HepG2 (cell line): ENCODE results near the gene LITAF. TPM values are rescaled to one million over a fixed set of nuclear protein-coding genes. Genes with fewer than 3 reads are reported as not detected.

Experiments
- ELF3 ChIP-seq: IDR thresholded peaks from 2 replicates; pipeline ENCODE4 v1.6.1; 2016; ENCODE audit warnings: missing genetic modification reagents, missing compliant biosample characterization
- GATAD1 ChIP-seq: IDR thresholded peaks from 2 replicates; pipeline ENCODE4 v1.6.1; 2016; ENCODE audit warnings: missing genetic modification reagents, missing compliant biosample characterization
- GTF3A ChIP-seq: sonication (generic); formaldehyde crosslinking; conservative IDR thresholded peaks from 2 replicates; pipeline ENCODE4 v1.4.0; 2020; ENCODE audit warnings: mild to moderate bottlenecking, missing genetic modification reagents
- KDM2A ChIP-seq: sonication (generic); formaldehyde crosslinking; IDR thresholded peaks from 2 replicates; pipeline ENCODE4 v1.4.0; 2020; ENCODE audit warnings: low read depth, missing genetic modification reagents, borderline replicate concordance
- MIER2 ChIP-seq: IDR thresholded peaks from 2 replicates; pipeline ENCODE4 v1.6.1; 2016; ENCODE audit warnings: missing biosample characterization, missing genetic modification reagents
- PRMT3 ChIP-seq: sonication (generic); formaldehyde crosslinking; IDR thresholded peaks from 2 replicates; pipeline ENCODE4 v1.8.1; 2022; ENCODE audit warnings: low read depth, mild to moderate bottlenecking, moderate library complexity, missing genetic modification reagents, borderline replicate concordance
- RFX3 ChIP-seq: IDR thresholded peaks from 2 replicates; pipeline ENCODE4 v1.6.1; 2016; ENCODE audit warnings: missing biosample characterization, missing genetic modification reagents
- TCF7 ChIP-seq: sonication (generic); IDR thresholded peaks from 2 replicates; pipeline ENCODE4 v1.6.1; 2016; ENCODE audit warnings: antibody characterized with exemption, low read depth
- ZNF143 ChIP-seq: sonication (generic); formaldehyde crosslinking; IDR thresholded peaks from 2 replicates; pipeline ENCODE4 v1.4.0; 2020; ENCODE audit warnings: missing genetic modification reagents
- ZNF607 ChIP-seq: sonication (generic); formaldehyde crosslinking; IDR thresholded peaks from 2 replicates; pipeline ENCODE4 v1.5.1; 2020; ENCODE audit warnings: missing genetic modification reagents, mild to moderate bottlenecking, borderline replicate concordance
- ZNF660 ChIP-seq: sonication (generic); formaldehyde crosslinking; IDR thresholded peaks from 2 replicates; pipeline ENCODE4 v1.5.1; 2020; ENCODE audit warnings: mild to moderate bottlenecking, low read depth, missing genetic modification reagents, borderline replicate concordance
- ZNF724P ChIP-seq: sonication (generic); formaldehyde crosslinking; IDR thresholded peaks from 2 replicates; pipeline ENCODE4 v1.8.0; 2022; ENCODE audit warnings: missing genetic modification reagents, borderline replicate concordance
- ZNF75D ChIP-seq: sonication (generic); formaldehyde crosslinking; IDR thresholded peaks from 2 replicates; pipeline ENCODE4 v1.8.1; 2023; ENCODE audit warnings: missing genetic modification reagents, mild to moderate bottlenecking, borderline replicate concordance
- polyA plus RNA-seq, 8 experiments: library from polyadenylated mRNA; depleted of rRNA in 3 of 8; stranded (reverse) in 7 of 8; unstranded in 1 of 8; fragments of >200 nt; fragmentation: Illumina TruSeq in 4 of 8; extraction: Trizol in 4 of 8; gene quantifications; 2 replicates each; pipeline versions ENCODE4 v1.2.1 to v1.2.3, GENCODE V29; 2011 to 2016; ENCODE audit warnings: low read depth in 4 of 8, missing spikeins in 1 of 8, mixed read lengths in 1 of 8; ENCODE audit not compliant: insufficient read depth in 1 of 8
- total RNA-seq, 5 experiments: library from RNA; depleted of rRNA; stranded (reverse); fragments of >200 nt; fragmentation: Illumina TruSeq; extraction: Trizol; gene quantifications; 2 replicates each; pipeline ENCODE4 v1.2.3, GENCODE V29; 2016; ENCODE audit warnings: low read depth in 1 of 5
- TF ChIP-seq, protein P1 (sequence below): sonication (generic); formaldehyde crosslinking; IDR thresholded peaks from 2 replicates; pipeline ENCODE4 v1.9.0; 2021; ENCODE audit warnings: missing genetic modification reagents, mild to moderate bottlenecking, borderline replicate concordance
- TF ChIP-seq, protein P2 (sequence below): sonication (generic); formaldehyde crosslinking; IDR thresholded peaks from 2 replicates; pipeline ENCODE4 v1.4.0; 2020; ENCODE audit warnings: missing genetic modification reagents
- TF ChIP-seq, protein P3 (sequence below): sonication (generic); formaldehyde crosslinking; IDR thresholded peaks from 2 replicates; pipeline ENCODE4 v1.5.1; 2020; ENCODE audit warnings: missing genetic modification reagents, mild to moderate bottlenecking, borderline replicate concordance
- TF ChIP-seq, protein P4 (sequence below): sonication (generic); formaldehyde crosslinking; IDR thresholded peaks from 2 replicates; pipeline ENCODE4 v1.4.0; 2020; ENCODE audit warnings: missing genetic modification reagents
- TF ChIP-seq, protein P5 (sequence below): sonication (generic); formaldehyde crosslinking; IDR thresholded peaks from 2 replicates; pipeline ENCODE4 v1.4.0; 2020; ENCODE audit warnings: missing genetic modification reagents, borderline replicate concordance
- TF ChIP-seq, protein P6 (sequence below): sonication (generic); formaldehyde crosslinking; IDR thresholded peaks from 2 replicates; pipeline ENCODE4 v1.4.0; 2020; ENCODE audit warnings: mild to moderate bottlenecking, missing genetic modification reagents
- TF ChIP-seq, protein P7 (sequence below): sonication (generic); formaldehyde crosslinking; IDR thresholded peaks from 2 replicates; pipeline ENCODE4 v1.4.0; 2020; ENCODE audit warnings: mild to moderate bottlenecking, missing genetic modification reagents

The LITAF gene
- total and polyA plus RNA-seq, 2 of the 13 experiments (the other 11 are each of a cell fraction or from before 2014, with no cell fraction given), result 80.1 to 141 TPM

DNA sequence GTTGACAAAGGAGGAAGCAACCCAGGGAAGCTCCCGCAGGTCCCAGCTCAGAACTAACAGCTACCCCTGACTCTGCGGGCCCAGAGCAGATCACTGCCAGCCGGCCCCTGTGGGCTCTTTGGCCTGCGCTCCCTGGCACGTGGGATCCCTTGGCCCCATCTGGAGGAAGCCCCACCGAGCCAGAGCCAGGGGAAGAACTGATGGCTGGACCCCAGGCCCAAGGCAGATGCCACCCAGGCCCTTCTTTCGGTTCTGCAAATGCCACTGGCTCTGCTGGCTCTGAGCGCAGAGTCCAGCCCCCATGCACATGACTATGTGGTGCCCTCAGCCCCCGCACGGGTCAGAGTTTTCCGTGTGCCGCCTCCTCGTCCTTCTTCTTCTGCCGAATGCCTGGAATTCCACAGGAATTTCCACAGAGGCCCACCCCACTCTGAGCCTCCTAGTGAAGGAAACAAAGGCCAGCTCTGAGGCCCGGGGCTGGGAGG, 45.8 kb upstream of the LITAF start (continued):
- TF ChIP-seq ZNF724P (CRISPR knock-in tag), result no peak
- TF ChIP-seq, protein P1, sequence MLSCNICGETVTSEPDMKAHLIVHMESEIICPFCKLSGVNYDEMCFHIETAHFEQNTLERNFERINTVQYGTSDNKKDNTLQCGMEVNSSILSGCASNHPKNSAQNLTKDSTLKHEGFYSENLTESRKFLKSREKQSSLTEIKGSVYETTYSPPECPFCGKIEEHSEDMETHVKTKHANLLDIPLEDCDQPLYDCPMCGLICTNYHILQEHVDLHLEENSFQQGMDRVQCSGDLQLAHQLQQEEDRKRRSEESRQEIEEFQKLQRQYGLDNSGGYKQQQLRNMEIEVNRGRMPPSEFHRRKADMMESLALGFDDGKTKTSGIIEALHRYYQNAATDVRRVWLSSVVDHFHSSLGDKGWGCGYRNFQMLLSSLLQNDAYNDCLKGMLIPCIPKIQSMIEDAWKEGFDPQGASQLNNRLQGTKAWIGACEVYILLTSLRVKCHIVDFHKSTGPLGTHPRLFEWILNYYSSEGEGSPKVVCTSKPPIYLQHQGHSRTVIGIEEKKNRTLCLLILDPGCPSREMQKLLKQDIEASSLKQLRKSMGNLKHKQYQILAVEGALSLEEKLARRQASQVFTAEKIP (CRISPR knock-in tag), result no peak
- no peak for TF ChIP-seq TCF7
- TF ChIP-seq PRMT3 (CRISPR knock-in tag), result no peak
- TF ChIP-seq MIER2 (CRISPR knock-in tag), result no peak
- TF ChIP-seq, protein P2, sequence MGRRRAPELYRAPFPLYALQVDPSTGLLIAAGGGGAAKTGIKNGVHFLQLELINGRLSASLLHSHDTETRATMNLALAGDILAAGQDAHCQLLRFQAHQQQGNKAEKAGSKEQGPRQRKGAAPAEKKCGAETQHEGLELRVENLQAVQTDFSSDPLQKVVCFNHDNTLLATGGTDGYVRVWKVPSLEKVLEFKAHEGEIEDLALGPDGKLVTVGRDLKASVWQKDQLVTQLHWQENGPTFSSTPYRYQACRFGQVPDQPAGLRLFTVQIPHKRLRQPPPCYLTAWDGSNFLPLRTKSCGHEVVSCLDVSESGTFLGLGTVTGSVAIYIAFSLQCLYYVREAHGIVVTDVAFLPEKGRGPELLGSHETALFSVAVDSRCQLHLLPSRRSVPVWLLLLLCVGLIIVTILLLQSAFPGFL (CRISPR knock-in tag), result no peak
- TF ChIP-seq KDM2A (CRISPR knock-in tag), result no peak
- TF ChIP-seq, protein P3, sequence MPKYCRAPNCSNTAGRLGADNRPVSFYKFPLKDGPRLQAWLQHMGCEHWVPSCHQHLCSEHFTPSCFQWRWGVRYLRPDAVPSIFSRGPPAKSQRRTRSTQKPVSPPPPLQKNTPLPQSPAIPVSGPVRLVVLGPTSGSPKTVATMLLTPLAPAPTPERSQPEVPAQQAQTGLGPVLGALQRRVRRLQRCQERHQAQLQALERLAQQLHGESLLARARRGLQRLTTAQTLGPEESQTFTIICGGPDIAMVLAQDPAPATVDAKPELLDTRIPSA (CRISPR knock-in tag), result no peak
- no peak for TF ChIP-seq GTF3A (CRISPR knock-in tag)
- TF ChIP-seq, protein P4, sequence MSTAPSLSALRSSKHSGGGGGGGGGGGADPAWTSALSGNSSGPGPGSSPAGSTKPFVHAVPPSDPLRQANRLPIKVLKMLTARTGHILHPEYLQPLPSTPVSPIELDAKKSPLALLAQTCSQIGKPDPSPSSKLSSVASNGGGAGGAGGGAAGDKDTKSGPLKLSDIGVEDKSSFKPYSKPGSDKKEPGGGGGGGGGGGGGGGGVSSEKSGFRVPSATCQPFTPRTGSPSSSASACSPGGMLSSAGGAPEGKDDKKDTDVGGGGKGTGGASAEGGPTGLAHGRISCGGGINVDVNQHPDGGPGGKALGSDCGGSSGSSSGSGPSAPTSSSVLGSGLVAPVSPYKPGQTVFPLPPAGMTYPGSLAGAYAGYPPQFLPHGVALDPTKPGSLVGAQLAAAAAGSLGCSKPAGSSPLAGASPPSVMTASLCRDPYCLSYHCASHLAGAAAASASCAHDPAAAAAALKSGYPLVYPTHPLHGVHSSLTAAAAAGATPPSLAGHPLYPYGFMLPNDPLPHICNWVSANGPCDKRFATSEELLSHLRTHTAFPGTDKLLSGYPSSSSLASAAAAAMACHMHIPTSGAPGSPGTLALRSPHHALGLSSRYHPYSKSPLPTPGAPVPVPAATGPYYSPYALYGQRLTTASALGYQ (CRISPR knock-in tag), result no peak; the same call in 1 of the 2 replicates
- peak; percentile 78; the same call in 1 of the 2 replicates for TF ChIP-seq ZNF607 (CRISPR knock-in tag)
- no peak for TF ChIP-seq GATAD1 (CRISPR knock-in tag)
- no peak for TF ChIP-seq ZNF660
- TF ChIP-seq ZNF75D (CRISPR knock-in tag), result no peak
- TF ChIP-seq, protein P5, sequence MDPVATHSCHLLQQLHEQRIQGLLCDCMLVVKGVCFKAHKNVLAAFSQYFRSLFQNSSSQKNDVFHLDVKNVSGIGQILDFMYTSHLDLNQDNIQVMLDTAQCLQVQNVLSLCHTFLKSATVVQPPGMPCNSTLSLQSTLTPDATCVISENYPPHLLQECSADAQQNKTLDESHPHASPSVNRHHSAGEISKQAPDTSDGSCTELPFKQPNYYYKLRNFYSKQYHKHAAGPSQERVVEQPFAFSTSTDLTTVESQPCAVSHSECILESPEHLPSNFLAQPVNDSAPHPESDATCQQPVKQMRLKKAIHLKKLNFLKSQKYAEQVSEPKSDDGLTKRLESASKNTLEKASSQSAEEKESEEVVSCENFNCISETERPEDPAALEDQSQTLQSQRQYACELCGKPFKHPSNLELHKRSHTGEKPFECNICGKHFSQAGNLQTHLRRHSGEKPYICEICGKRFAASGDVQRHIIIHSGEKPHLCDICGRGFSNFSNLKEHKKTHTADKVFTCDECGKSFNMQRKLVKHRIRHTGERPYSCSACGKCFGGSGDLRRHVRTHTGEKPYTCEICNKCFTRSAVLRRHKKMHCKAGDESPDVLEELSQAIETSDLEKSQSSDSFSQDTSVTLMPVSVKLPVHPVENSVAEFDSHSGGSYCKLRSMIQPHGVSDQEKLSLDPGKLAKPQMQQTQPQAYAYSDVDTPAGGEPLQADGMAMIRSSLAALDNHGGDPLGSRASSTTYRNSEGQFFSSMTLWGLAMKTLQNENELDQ (CRISPR knock-in tag), result no peak
- no peak for TF ChIP-seq RFX3 (CRISPR knock-in tag)
- no peak for TF ChIP-seq ZNF143 (CRISPR knock-in tag)
- TF ChIP-seq ELF3 (CRISPR knock-in tag), result peak; percentile 42
- TF ChIP-seq, protein P6, sequence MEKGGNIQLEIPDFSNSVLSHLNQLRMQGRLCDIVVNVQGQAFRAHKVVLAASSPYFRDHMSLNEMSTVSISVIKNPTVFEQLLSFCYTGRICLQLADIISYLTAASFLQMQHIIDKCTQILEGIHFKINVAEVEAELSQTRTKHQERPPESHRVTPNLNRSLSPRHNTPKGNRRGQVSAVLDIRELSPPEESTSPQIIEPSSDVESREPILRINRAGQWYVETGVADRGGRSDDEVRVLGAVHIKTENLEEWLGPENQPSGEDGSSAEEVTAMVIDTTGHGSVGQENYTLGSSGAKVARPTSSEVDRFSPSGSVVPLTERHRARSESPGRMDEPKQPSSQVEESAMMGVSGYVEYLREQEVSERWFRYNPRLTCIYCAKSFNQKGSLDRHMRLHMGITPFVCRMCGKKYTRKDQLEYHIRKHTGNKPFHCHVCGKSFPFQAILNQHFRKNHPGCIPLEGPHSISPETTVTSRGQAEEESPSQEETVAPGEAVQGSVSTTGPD (CRISPR knock-in tag), result no peak
- TF ChIP-seq, protein P7, sequence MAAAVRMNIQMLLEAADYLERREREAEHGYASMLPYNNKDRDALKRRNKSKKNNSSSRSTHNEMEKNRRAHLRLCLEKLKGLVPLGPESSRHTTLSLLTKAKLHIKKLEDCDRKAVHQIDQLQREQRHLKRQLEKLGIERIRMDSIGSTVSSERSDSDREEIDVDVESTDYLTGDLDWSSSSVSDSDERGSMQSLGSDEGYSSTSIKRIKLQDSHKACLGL, result no peak
